Epidermal melanocyte (primary cell): Measurements from ENCODE around the gene SLCO3A1.

Experiments
- DNase-seq: peaks from one replicate; pipeline ENCODE4 v3.0.0; 2011; ENCODE audit warnings: low spot score; ENCODE audit not compliant: insufficient read length

The SLCO3A1 gene

GRCh38 chr15:92155934-92156333 is 302.4 kb downstream of the SLCO3A1 start:
- DNase-seq, result no peak

GRCh38 chr15:92157666-92158298 is 304.3 kb downstream of the SLCO3A1 start:
- DNase-seq, result no peak

- no peak for DNase-seq
Observed at GRCh38 chr15:92158426-92158825, 304.9 kb downstream of the SLCO3A1 start.

- no peak for DNase-seq
Observed at GRCh38 chr15:92159481-92159880, 306.0 kb downstream of the SLCO3A1 start.

- no peak for DNase-seq
Observed at GRCh38 chr15:92159906-92160841, 306.7 kb downstream of the SLCO3A1 start.

- no peak for DNase-seq
Observed at GRCh38 chr15:92161039-92161670, 307.6 kb downstream of the SLCO3A1 start.

- DNase-seq, result no peak
Observed at GRCh38 chr15:92162657-92163056, 309.1 kb downstream of the SLCO3A1 start.

- DNase-seq, result no peak
Observed at GRCh38 chr15:92163641-92164040, 310.1 kb downstream of the SLCO3A1 start.

GRCh38 chr15:92164327-92165000 is 311.0 kb downstream of the SLCO3A1 start:
- DNase-seq, result no peak

- no peak for DNase-seq
Observed at GRCh38 chr15:92165001-92165346, 311.5 kb downstream of the SLCO3A1 start.

GRCh38 chr15:92166029-92166428 is 312.5 kb downstream of the SLCO3A1 start:
- DNase-seq, result no peak

- no peak for DNase-seq
Observed at GRCh38 chr15:92166751-92167405, 313.4 kb downstream of the SLCO3A1 start.

- no peak for DNase-seq
Observed at GRCh38 chr15:92167451-92167850, 313.9 kb downstream of the SLCO3A1 start.

- no peak for DNase-seq
Observed at GRCh38 chr15:92168066-92168683, 314.7 kb downstream of the SLCO3A1 start.

- DNase-seq, result no peak
Observed at GRCh38 chr15:92170897-92171296, 317.4 kb downstream of the SLCO3A1 start.

- DNase-seq, result no peak
Observed at GRCh38 chr15:92178911-92179310, 325.4 kb downstream of the SLCO3A1 start.

- no peak for DNase-seq
Observed at GRCh38 chr15:92184142-92184541, 330.6 kb downstream of the SLCO3A1 start.

GRCh38 chr15:92184679-92185230 is 331.2 kb downstream of the SLCO3A1 start:
- no peak for DNase-seq

- DNase-seq, result no peak
Observed at GRCh38 chr15:92187975-92188374, 334.5 kb downstream of the SLCO3A1 start.

GRCh38 chr15:92189166-92189565 is 335.7 kb downstream of the SLCO3A1 start:
- DNase-seq, result no peak
